WTC11 (cell line): ENCODE measurements around the gene ZNF714. TPM values are rescaled to one million over a fixed set of nuclear protein-coding genes. Genes with fewer than 3 reads are reported as not detected.

ENCODE experiments used
- ATAC-seq: fragments of 200-7000 bp; cut with Tn5 transposase; 2 replicates; pipeline ENCODE4 v1.10.0; 2021; ENCODE audit warnings: mild to moderate bottlenecking, moderate library complexity
- CTCF ChIA-PET: fragments of 300-600 bp; sonication (Branson Sonifier 250); formaldehyde crosslinking; loops from one replicate; lab custom pipeline; 2021; ENCODE audit warnings: antibody characterized with exemption; lab: Charles Lee
- POLR2A ChIA-PET: fragments of 350-600 bp; sonication (Branson Sonifier 250); formaldehyde crosslinking; loops from one replicate; lab custom pipeline; 2021; ENCODE audit warnings: antibody characterized with exemption; lab: Charles Lee
- DNase-seq: peaks from one replicate; pipeline ENCODE4 v3.0.0; 2021; ENCODE audit warnings: low spot score
- H3K27ac Mint-ChIP-seq: 2 replicates; pipeline ENCODE4 v1.8.0; 2021; ENCODE audit warnings: mixed read lengths
- H3K27me3 Mint-ChIP-seq: 2 replicates; pipeline ENCODE4 v1.8.0; 2021; ENCODE audit warnings: low read depth, mild to moderate bottlenecking, moderate library complexity, mixed read lengths
- H3K36me3 Mint-ChIP-seq: 2 replicates; pipeline ENCODE4 v1.8.0; 2021; ENCODE audit warnings: mixed read lengths
- H3K4me1 Mint-ChIP-seq: 2 replicates; pipeline ENCODE4 v1.8.0; 2022; ENCODE audit warnings: mixed read lengths
- H3K4me3 Mint-ChIP-seq: 2 replicates; pipeline ENCODE4 v1.8.0; 2021; ENCODE audit warnings: mild to moderate bottlenecking, moderate library complexity, mixed read lengths
- H3K9me3 Mint-ChIP-seq: 2 replicates; pipeline ENCODE4 v1.8.0; 2021; ENCODE audit warnings: mixed read lengths
- EMX1 ChIP-seq: fragments of 250-450 bp; sonication (Bioruptor Pico); IDR thresholded peaks from 2 replicates; pipeline ENCODE4 v1.8.0; 2021; ENCODE audit warnings: mild to moderate bottlenecking
- GRHL2 ChIP-seq: fragments of 250-450 bp; sonication (Bioruptor Pico); IDR thresholded peaks from 2 replicates; pipeline ENCODE4 v1.8.0; 2022; ENCODE audit warnings: mild to moderate bottlenecking, moderate library complexity; ENCODE audit not compliant: insufficient replicate concordance, severe bottlenecking
- GTF2I ChIP-seq: fragments of 250-450 bp; sonication (Bioruptor Pico); conservative IDR thresholded peaks from 2 replicates; pipeline ENCODE4 v1.4.0; 2021; ENCODE audit warnings: mild to moderate bottlenecking
- KAT7 ChIP-seq: sonication (generic); formaldehyde crosslinking; IDR thresholded peaks from 2 replicates; pipeline ENCODE4 v1.8.1; 2023; ENCODE audit warnings: missing genetic modification reagents, mild to moderate bottlenecking, borderline replicate concordance
- NFATC4 ChIP-seq: fragments of 250-450 bp; sonication (Bioruptor Pico); IDR thresholded peaks from 2 replicates; pipeline ENCODE4 v1.9.0; 2021; ENCODE audit warnings: mild to moderate bottlenecking
- NR2C2 ChIP-seq: sonication (generic); formaldehyde crosslinking; IDR thresholded peaks from 2 replicates; pipeline ENCODE4 v1.8.0; 2022; ENCODE audit warnings: mild to moderate bottlenecking, missing genetic modification reagents
- RELA ChIP-seq: sonication (generic); formaldehyde crosslinking; IDR thresholded peaks from 2 replicates; pipeline ENCODE4 v1.8.1; 2022; ENCODE audit warnings: missing genetic modification reagents, mild to moderate bottlenecking, borderline replicate concordance
- STAT6 ChIP-seq: sonication (generic); formaldehyde crosslinking; conservative IDR thresholded peaks from 2 replicates; pipeline ENCODE4 v1.8.1; 2023; ENCODE audit warnings: mild to moderate bottlenecking, low read depth, missing genetic modification reagents, moderate library complexity
- TP53 ChIP-seq: sonication (generic); formaldehyde crosslinking; IDR thresholded peaks from 2 replicates; pipeline ENCODE4 v1.8.1; 2023; ENCODE audit warnings: mild to moderate bottlenecking, missing genetic modification reagents
- ZBTB43 ChIP-seq: sonication (generic); formaldehyde crosslinking; IDR thresholded peaks from 2 replicates; pipeline ENCODE4 v1.8.1; 2023; ENCODE audit warnings: mild to moderate bottlenecking, missing genetic modification reagents
- ZNF232 ChIP-seq: sonication (generic); formaldehyde crosslinking; IDR thresholded peaks from 2 replicates; pipeline ENCODE4 v1.8.0; 2022; ENCODE audit warnings: mild to moderate bottlenecking, missing genetic modification reagents
- ZNF281 ChIP-seq: sonication (generic); formaldehyde crosslinking; IDR thresholded peaks from 2 replicates; pipeline ENCODE4 v1.8.0; 2023; ENCODE audit warnings: mild to moderate bottlenecking, missing genetic modification reagents
- ZNF425 ChIP-seq: fragments of 250-450 bp; sonication (Bioruptor Pico); conservative IDR thresholded peaks from 2 replicates; pipeline ENCODE4 v1.9.0; 2021; ENCODE audit warnings: mild to moderate bottlenecking
- total RNA-seq: library from RNA; stranded (reverse); gene quantifications from 3 replicates; pipeline ENCODE4 v1.2.3, GENCODE V29; 2021
- TF ChIP-seq, protein P1 (sequence below): sonication (generic); formaldehyde crosslinking; IDR thresholded peaks from 2 replicates; pipeline ENCODE4 v1.8.1; 2023; ENCODE audit warnings: mild to moderate bottlenecking, missing genetic modification reagents, borderline replicate concordance
- TF ChIP-seq, protein P2 (sequence below): sonication (generic); formaldehyde crosslinking; IDR thresholded peaks from 2 replicates; pipeline ENCODE4 v1.8.1; 2022; ENCODE audit warnings: mild to moderate bottlenecking, missing genetic modification reagents, moderate library complexity, borderline replicate concordance
- TF ChIP-seq, protein P3 (sequence below): fragments of 250-450 bp; sonication (Bioruptor Pico); IDR thresholded peaks from 2 replicates; pipeline ENCODE4 v1.9.0; 2021; ENCODE audit warnings: moderate library complexity, mild to moderate bottlenecking, inconsistent platforms, borderline replicate concordance
- TF ChIP-seq, protein P4 (sequence below): sonication (generic); formaldehyde crosslinking; IDR thresholded peaks from 2 replicates; pipeline ENCODE4 v1.8.0; 2022; ENCODE audit warnings: mild to moderate bottlenecking, missing genetic modification reagents
- TF ChIP-seq, protein P5 (sequence below): sonication (generic); formaldehyde crosslinking; IDR thresholded peaks from 2 replicates; pipeline ENCODE4 v1.8.0; 2022; ENCODE audit warnings: mild to moderate bottlenecking, missing genetic modification reagents

ZNF714 gene
- total RNA-seq, 1 experiment from 2014 or later, result 60.4 TPM

DNA sequence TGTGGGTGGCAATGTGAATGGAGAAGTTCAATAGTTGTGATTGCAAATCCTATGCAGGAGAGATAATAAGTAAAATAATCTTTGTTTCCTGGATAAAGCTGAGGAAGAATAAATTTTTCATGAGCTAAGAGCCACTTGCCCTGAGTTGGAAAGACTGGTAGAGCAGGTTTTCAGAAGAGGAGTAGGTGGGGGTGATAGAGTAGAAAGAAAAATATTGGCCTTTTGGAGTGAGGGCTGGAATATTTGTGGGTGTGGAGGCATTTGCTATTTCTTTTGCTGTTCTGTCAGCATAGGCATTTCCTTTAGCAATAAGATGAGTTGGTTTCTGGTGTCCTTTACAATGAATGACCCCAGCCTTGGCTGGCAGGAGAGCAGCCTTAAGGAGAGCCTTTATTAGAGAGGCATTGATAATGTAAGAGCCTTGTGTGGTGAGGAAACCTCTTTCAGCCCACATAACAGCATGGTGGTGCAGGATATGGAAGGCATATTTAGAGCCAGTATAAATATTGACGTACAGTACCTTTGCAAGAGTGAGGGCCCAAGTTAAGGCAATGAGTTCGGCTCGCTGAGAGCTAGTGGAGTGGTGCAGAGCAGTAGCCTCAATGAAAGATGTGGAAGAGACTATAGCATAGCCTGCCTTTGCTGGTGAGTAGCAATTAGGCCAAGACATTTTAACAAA is 48.2 kb downstream of the ZNF714 start (continued):
- TF ChIP-seq ZNF281 (CRISPR knock-in tag) (no peak), ZNF425 (CRISPR knock-in tag) (no peak), EMX1 (CRISPR knock-in tag) (no peak), KAT7 (CRISPR knock-in tag) (no peak), GRHL2 (CRISPR knock-in tag) (no peak), NR2C2 (CRISPR knock-in tag) (no peak), ZBTB43 (CRISPR knock-in tag) (no peak), RELA (CRISPR knock-in tag) (no peak)
- TF ChIP-seq, protein P1, sequence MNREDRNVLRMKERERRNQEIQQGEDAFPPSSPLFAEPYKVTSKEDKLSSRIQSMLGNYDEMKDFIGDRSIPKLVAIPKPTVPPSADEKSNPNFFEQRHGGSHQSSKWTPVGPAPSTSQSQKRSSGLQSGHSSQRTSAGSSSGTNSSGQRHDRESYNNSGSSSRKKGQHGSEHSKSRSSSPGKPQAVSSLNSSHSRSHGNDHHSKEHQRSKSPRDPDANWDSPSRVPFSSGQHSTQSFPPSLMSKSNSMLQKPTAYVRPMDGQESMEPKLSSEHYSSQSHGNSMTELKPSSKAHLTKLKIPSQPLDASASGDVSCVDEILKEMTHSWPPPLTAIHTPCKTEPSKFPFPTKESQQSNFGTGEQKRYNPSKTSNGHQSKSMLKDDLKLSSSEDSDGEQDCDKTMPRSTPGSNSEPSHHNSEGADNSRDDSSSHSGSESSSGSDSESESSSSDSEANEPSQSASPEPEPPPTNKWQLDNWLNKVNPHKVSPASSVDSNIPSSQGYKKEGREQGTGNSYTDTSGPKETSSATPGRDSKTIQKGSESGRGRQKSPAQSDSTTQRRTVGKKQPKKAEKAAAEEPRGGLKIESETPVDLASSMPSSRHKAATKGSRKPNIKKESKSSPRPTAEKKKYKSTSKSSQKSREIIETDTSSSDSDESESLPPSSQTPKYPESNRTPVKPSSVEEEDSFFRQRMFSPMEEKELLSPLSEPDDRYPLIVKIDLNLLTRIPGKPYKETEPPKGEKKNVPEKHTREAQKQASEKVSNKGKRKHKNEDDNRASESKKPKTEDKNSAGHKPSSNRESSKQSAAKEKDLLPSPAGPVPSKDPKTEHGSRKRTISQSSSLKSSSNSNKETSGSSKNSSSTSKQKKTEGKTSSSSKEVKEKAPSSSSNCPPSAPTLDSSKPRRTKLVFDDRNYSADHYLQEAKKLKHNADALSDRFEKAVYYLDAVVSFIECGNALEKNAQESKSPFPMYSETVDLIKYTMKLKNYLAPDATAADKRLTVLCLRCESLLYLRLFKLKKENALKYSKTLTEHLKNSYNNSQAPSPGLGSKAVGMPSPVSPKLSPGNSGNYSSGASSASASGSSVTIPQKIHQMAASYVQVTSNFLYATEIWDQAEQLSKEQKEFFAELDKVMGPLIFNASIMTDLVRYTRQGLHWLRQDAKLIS (CRISPR knock-in tag), result no peak
- TF ChIP-seq, protein P2, sequence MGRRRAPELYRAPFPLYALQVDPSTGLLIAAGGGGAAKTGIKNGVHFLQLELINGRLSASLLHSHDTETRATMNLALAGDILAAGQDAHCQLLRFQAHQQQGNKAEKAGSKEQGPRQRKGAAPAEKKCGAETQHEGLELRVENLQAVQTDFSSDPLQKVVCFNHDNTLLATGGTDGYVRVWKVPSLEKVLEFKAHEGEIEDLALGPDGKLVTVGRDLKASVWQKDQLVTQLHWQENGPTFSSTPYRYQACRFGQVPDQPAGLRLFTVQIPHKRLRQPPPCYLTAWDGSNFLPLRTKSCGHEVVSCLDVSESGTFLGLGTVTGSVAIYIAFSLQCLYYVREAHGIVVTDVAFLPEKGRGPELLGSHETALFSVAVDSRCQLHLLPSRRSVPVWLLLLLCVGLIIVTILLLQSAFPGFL (CRISPR knock-in tag), result no peak
- TF ChIP-seq, protein P3, sequence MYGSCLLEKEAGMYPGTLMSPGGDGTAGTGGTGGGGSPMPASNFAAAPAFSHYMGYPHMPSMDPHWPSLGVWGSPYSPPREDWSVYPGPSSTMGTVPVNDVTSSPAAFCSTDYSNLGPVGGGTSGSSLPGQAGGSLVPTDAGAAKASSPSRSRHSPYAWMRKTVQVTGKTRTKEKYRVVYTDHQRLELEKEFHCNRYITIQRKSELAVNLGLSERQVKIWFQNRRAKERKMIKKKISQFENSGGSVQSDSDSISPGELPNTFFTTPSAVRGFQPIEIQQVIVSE, result no peak
- TF ChIP-seq, protein P4, sequence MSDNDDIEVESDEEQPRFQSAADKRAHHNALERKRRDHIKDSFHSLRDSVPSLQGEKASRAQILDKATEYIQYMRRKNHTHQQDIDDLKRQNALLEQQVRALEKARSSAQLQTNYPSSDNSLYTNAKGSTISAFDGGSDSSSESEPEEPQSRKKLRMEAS (CRISPR knock-in tag), result no peak

GRCh38 chr19:21133633-21134032 is 51.6 kb downstream of the ZNF714 start:
- Mint-ChIP-seq H3K4me3 (no peak overlapping the region), H3K4me1 (peaks cover 15% of the 10 kb centered on the region), H3K27me3 (peaks cover 9% of the 10 kb centered on the region; the same call in 1 of the 2 replicates), H3K9me3 (peaks cover 29% of the 10 kb centered on the region), H3K36me3 (peaks cover 8% of the 10 kb centered on the region), H3K27ac (no peak overlapping the region)
- DNase-seq (no peak), ATAC-seq (no peak)
- ChIA-PET CTCF (interaction anchor here (0.6 kb wide), 1 partner anchor 11 kb away, joined by 4 read pairs; no protein-coding TSS in a partner anchor), POLR2A (no interaction called here)
- no peak for TF ChIP-seq GTF2I
- TF ChIP-seq ZNF232 (CRISPR knock-in tag), result no peak
- no peak for TF ChIP-seq STAT6 (CRISPR knock-in tag)
- TF ChIP-seq, protein P5, sequence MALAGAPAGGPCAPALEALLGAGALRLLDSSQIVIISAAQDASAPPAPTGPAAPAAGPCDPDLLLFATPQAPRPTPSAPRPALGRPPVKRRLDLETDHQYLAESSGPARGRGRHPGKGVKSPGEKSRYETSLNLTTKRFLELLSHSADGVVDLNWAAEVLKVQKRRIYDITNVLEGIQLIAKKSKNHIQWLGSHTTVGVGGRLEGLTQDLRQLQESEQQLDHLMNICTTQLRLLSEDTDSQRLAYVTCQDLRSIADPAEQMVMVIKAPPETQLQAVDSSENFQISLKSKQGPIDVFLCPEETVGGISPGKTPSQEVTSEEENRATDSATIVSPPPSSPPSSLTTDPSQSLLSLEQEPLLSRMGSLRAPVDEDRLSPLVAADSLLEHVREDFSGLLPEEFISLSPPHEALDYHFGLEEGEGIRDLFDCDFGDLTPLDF (CRISPR knock-in tag), result no peak
- TF ChIP-seq NFATC4 (CRISPR knock-in tag), result no peak
- TF ChIP-seq TP53 (CRISPR knock-in tag), result no peak
- no peak for TF ChIP-seq EMX1 (CRISPR knock-in tag)
